Anterior cingulate cortex (tissue), 58 donors: ENCODE measurements around the gene PNPLA8.
"Not testable (repeated sequence)": the region's sequence is repeated elsewhere in the genome, so short reads cannot be mapped to it uniquely, and the experiment has no call there.

Source experiments
- DNase-seq, 58 donors: peaks; one replicate each; lab custom pipeline; 2025; lab: John Stamatoyannopoulos, UW

Gene PNPLA8

GRCh38 chr7:108480311-108480710 is 45.6 kb downstream of the PNPLA8 start:
- DNase-seq: no peak

GRCh38 chr7:108479751-108480150 is 46.2 kb downstream of the PNPLA8 start:
- DNase-seq: no peak

- DNase-seq: no peak
Measured at GRCh38 chr7:108479118-108479517, 46.8 kb downstream of the PNPLA8 start.

- DNase-seq: no peak
Measured at GRCh38 chr7:108468246-108468645, 57.7 kb downstream of the PNPLA8 start.

- no peak for DNase-seq
Measured at GRCh38 chr7:108467391-108467790, 58.5 kb downstream of the PNPLA8 start.

- DNase-seq: not testable (repeated sequence)
Measured at GRCh38 chr7:108466322-108466721, 59.6 kb downstream of the PNPLA8 start.

- DNase-seq: no peak
Measured at GRCh38 chr7:108464743-108465142, 61.2 kb downstream of the PNPLA8 start.

- no peak for DNase-seq
Measured at GRCh38 chr7:108463613-108464012, 62.3 kb downstream of the PNPLA8 start.

- peak in 8 of 58 donors; percentile 12 to 50 (median 34) for DNase-seq
Measured at GRCh38 chr7:108461840-108462239, 64.1 kb downstream of the PNPLA8 start.

- no peak for DNase-seq
Measured at GRCh38 chr7:108460964-108461363, 65.0 kb downstream of the PNPLA8 start.

GRCh38 chr7:108459922-108460551 is 65.9 kb downstream of the PNPLA8 start:
- peak in 10 of 58 donors; percentile 3 to 38 (median 16) for DNase-seq

- DNase-seq: no peak
Measured at GRCh38 chr7:108457871-108458270, 68.1 kb downstream of the PNPLA8 start.

- DNase-seq: peak in 2 of 58 donors; percentile 1 to 30
Measured at GRCh38 chr7:108456845-108457540, 68.9 kb downstream of the PNPLA8 start.

GRCh38 chr7:108455998-108456677 is 69.8 kb downstream of the PNPLA8 start, which contains the start of gene NRCAM:
Gene NRCAM, minus strand, starts transcription at chr7:108456436. Its CDS starts 216,372 bp downstream, at chr7:108240064.
- peak in 54 of 58 donors; percentile 30 to 89 (median 74) for DNase-seq

- DNase-seq: peak in 20 of 58 donors; percentile 23 to 79 (median 56)
Measured at GRCh38 chr7:108455551-108455997, 70.4 kb downstream of the PNPLA8 start.

GRCh38 chr7:108454674-108455550 is 71.0 kb downstream of the PNPLA8 start:
- peak in 48 of 58 donors; percentile 17 to 83 (median 58) for DNase-seq

- no peak for DNase-seq
Measured at GRCh38 chr7:108454317-108454673, 71.6 kb downstream of the PNPLA8 start.

- DNase-seq: no peak
Measured at GRCh38 chr7:108453320-108453719, 72.6 kb downstream of the PNPLA8 start.

GRCh38 chr7:108452707-108453106 is 73.2 kb downstream of the PNPLA8 start:
- peak in 1 of 58 donors; percentile 7 for DNase-seq

- DNase-seq: no peak
Measured at GRCh38 chr7:108451296-108451848, 74.6 kb downstream of the PNPLA8 start.
